HepG2 (cell line): ENCODE measurements around the gene GNRH2. TPM values are rescaled to one million over a fixed set of nuclear protein-coding genes. Genes with fewer than 3 reads are reported as not detected.

Experiments used
- ATAC-seq: fragments of 200-7000 bp; cut with Tn5 transposase; 3 replicates; pipeline ENCODE4 v1.9.1; 2020; ENCODE audit warnings: mild to moderate bottlenecking, moderate library complexity
- BruUV-seq: library from RNA; stranded (reverse); fragments of 400-500 nt; replicated peaks from 2 replicates; lab custom pipeline; 2021; lab: Mats Ljungman, UMichigan
- CTCF ChIA-PET: fragments of 300-600 bp; formaldehyde crosslinking; extraction: SDS; loops from one replicate; lab custom pipeline; 2021; ENCODE audit warnings: low total read pairs, inconsistent platforms, low intra/inter-chr PET ratio; lab: Yijun Ruan, JAX
- POLR2A ChIA-PET: fragments of 350-600 bp; sonication (Branson Sonifier 250); formaldehyde crosslinking; loops from one replicate; lab custom pipeline; 2020; ENCODE audit warnings: antibody characterized with exemption, inconsistent platforms; lab: Yijun Ruan, JAX
- DNase-seq: peaks from one replicate; pipeline ENCODE4 v3.0.0-alpha.2; 2015; ENCODE audit warnings: low spot score
- FAIRE-seq: peaks from 3 replicates; lab custom pipeline; 2011; peaks lifted over from hg19 to GRCh38; lab: Jason Lieb, UNC
- H2AFZ ChIP-seq: one replicate; pipeline ENCODE4 v1.6.1; 2011; ENCODE audit warnings: low read length, inconsistent platforms
- H3K27ac ChIP-seq: fragments of 300-600 bp; 3 replicates; pipeline ENCODE4 v1.8.0; 2011; ENCODE audit warnings: mixed run types, mild to moderate bottlenecking, mixed read lengths, low read length, inconsistent platforms; ENCODE audit not compliant: insufficient read depth; ENCODE audit errors: extremely low read length
- H3K27me3 ChIP-seq, 2 experiments: fragments of 200-600 bp in 1 of 2; 2 replicates in 1 of 2; 3 replicates in 1 of 2; pipeline versions ENCODE4 v1.6.0 to v1.8.0; 2011; ENCODE audit warnings: low read length in 2 of 2, mild to moderate bottlenecking in 2 of 2, moderate library complexity in 2 of 2, inconsistent platforms in 1 of 2; ENCODE audit not compliant: insufficient read depth in 2 of 2, control insufficient read depth in 1 of 2
- H3K36me3 ChIP-seq, 2 experiments: fragments of 200-600 bp in 1 of 2; replicated peaks in 1 of 2; 2 replicates in 1 of 2; 3 replicates in 1 of 2; pipeline versions ENCODE4 v1.5.1 to v1.8.0; 2011; ENCODE audit warnings: low read length in 2 of 2, inconsistent platforms in 1 of 2; ENCODE audit not compliant: insufficient read depth in 2 of 2, control insufficient read depth in 1 of 2
- H3K4me1 ChIP-seq: 2 replicates; pipeline ENCODE4 v1.5.1; 2012; ENCODE audit warnings: low read length, inconsistent platforms; ENCODE audit not compliant: insufficient read depth
- H3K4me2 ChIP-seq: 2 replicates; pipeline ENCODE4 v1.6.0; 2011; ENCODE audit warnings: low read depth, low read length, inconsistent platforms
- H3K4me3 ChIP-seq, 3 experiments: fragments of 200-600 bp in 1 of 3; sonication (generic), shearing (Covaris generic) in 1 of 3; replicated peaks in 1 of 3; 2 replicates each; pipeline ENCODE4 v1.5.1; 2011 to 2016; ENCODE audit warnings: low read length in 3 of 3, inconsistent platforms in 2 of 3, low read depth in 2 of 3, mild to moderate bottlenecking in 2 of 3, control low read depth in 1 of 3, mixed read lengths in 1 of 3; ENCODE audit not compliant: insufficient read depth in 1 of 3
- H3K79me2 ChIP-seq: one replicate; pipeline ENCODE4 v1.6.1; 2011; ENCODE audit warnings: low read length, inconsistent platforms; ENCODE audit not compliant: insufficient read depth
- H3K9ac ChIP-seq: 2 replicates; pipeline ENCODE4 v1.6.0; 2011; ENCODE audit warnings: mild to moderate bottlenecking, low read depth, low read length, inconsistent platforms; ENCODE audit not compliant: insufficient read depth
- H3K9me3 ChIP-seq: 2 replicates; pipeline ENCODE4 v1.5.1; 2012; ENCODE audit warnings: mild to moderate bottlenecking, low read length
- H4K20me1 ChIP-seq: 2 replicates; pipeline ENCODE4 v1.6.0; 2011; ENCODE audit warnings: inconsistent platforms, mild to moderate bottlenecking, low read length, moderate library complexity; ENCODE audit not compliant: insufficient read depth
- KMT2B ChIP-seq: IDR thresholded peaks from 2 replicates; pipeline ENCODE4 v1.6.1; 2016; ENCODE audit warnings: missing genetic modification reagents, missing compliant biosample characterization
- SYNCRIP ChIP-seq: fragments of 200-400 bp; formaldehyde crosslinking; IDR thresholded peaks from 2 replicates; pipeline ENCODE4 v1.6.1; 2018; ENCODE audit warnings: mild to moderate bottlenecking, low read depth, low read length; ENCODE audit not compliant: insufficient read depth
- TFAP4 ChIP-seq: sonication (generic); IDR thresholded peaks from 2 replicates; pipeline ENCODE4 v1.6.1; 2016; ENCODE audit warnings: low read depth, borderline replicate concordance
- TFDP2 ChIP-seq: sonication (generic); formaldehyde crosslinking; IDR thresholded peaks from 2 replicates; pipeline ENCODE4 v1.4.0; 2020; ENCODE audit warnings: missing genetic modification reagents
- ZNF577 ChIP-seq: sonication (generic); formaldehyde crosslinking; IDR thresholded peaks from 2 replicates; pipeline ENCODE4 v1.4.0; 2020; ENCODE audit warnings: mild to moderate bottlenecking, low read depth, missing genetic modification reagents, borderline replicate concordance
- ZNF598 ChIP-seq: sonication (generic); formaldehyde crosslinking; IDR thresholded peaks from 2 replicates; pipeline ENCODE4 v1.5.1; 2020; ENCODE audit warnings: mild to moderate bottlenecking, missing genetic modification reagents, borderline replicate concordance
- ZNF660 ChIP-seq: sonication (generic); formaldehyde crosslinking; IDR thresholded peaks from 2 replicates; pipeline ENCODE4 v1.5.1; 2020; ENCODE audit warnings: mild to moderate bottlenecking, low read depth, missing genetic modification reagents, borderline replicate concordance
- WGBS: methylation state at CpG from one replicate; pipeline ENCODE4 v1.1.6; 2017; ENCODE audit warnings: low lambda C conversion rate; 5-methylcytosine and 5-hydroxymethylcytosine counted together
- in situ Hi-C: cut with HindIII; loops from 2 replicates; pipeline ENCODE4 v1.10.0; 2017; ENCODE audit warnings: low pct_unique_long_range_greater_than_20kb; ENCODE audit not compliant: extremely low pct_ligation_motif_present
- intact Hi-C: fragments of 100-400 bp; cut with micrococcal nuclease; formaldehyde crosslinking; loops from one replicate; pipeline ENCODE4 v1.10.0; 2022; ENCODE audit not compliant: unreplicated experiment
- polyA plus RNA-seq, 8 experiments: library from polyadenylated mRNA; depleted of rRNA in 3 of 8; stranded (reverse) in 7 of 8; unstranded in 1 of 8; fragments of >200 nt; fragmentation: Illumina TruSeq in 4 of 8; extraction: Trizol in 4 of 8; gene quantifications; 2 replicates each; pipeline versions ENCODE4 v1.2.1 to v1.2.3, GENCODE V29; 2011 to 2016; ENCODE audit warnings: low read depth in 4 of 8, missing spikeins in 1 of 8, mixed read lengths in 1 of 8; ENCODE audit not compliant: insufficient read depth in 1 of 8
- total RNA-seq, 5 experiments: library from RNA; depleted of rRNA; stranded (reverse); fragments of >200 nt; fragmentation: Illumina TruSeq; extraction: Trizol; gene quantifications; 2 replicates each; pipeline ENCODE4 v1.2.3, GENCODE V29; 2016; ENCODE audit warnings: low read depth in 1 of 5
- TF ChIP-seq, protein P1 (sequence below): sonication (generic); formaldehyde crosslinking; IDR thresholded peaks from 2 replicates; pipeline ENCODE4 v1.5.0; 2020; ENCODE audit warnings: missing genetic modification reagents, mild to moderate bottlenecking, borderline replicate concordance
- TF ChIP-seq, protein P2 (sequence below): IDR thresholded peaks from 2 replicates; pipeline ENCODE4 v1.6.1; 2016; ENCODE audit warnings: low read depth
- TF ChIP-seq, protein P3 (sequence below): sonication (generic); formaldehyde crosslinking; IDR thresholded peaks from 2 replicates; pipeline ENCODE4 v1.5.1; 2020; ENCODE audit warnings: mild to moderate bottlenecking, missing genetic modification reagents, borderline replicate concordance
- TF ChIP-seq, protein P4 (sequence below): sonication (generic); formaldehyde crosslinking; IDR thresholded peaks from 2 replicates; pipeline ENCODE4 v1.5.0; 2020; ENCODE audit warnings: mild to moderate bottlenecking, missing genetic modification reagents

The GNRH2 gene
- total and polyA plus RNA-seq, 2 of the 13 experiments (the other 11 are each of a cell fraction or from before 2014, with no cell fraction given): 0.28 TPM; not detected in 1

DNA sequence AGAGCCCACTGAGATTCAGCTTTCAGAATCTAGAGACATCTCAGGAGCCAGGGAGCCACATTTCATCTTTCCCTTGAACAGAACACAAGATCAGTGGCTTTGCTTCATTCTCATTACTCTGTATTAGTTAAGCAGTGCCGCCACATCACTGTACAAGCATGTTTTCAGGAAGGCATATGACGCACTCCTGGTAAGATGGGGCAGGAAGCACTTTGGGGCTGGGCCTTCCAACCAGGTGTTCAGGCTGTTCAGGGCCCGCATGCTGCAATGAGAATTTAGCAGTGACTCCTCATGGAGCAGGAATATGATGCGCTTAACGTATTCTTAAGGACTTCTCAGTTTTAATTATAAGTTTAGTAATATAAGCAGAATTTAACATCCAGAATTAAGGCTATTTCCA is 29.7 kb upstream of the GNRH2 start:
- Histone ChIP-seq H3K4me2 (no peak overlapping the region), H3K9ac (no peak overlapping the region), H3K27me3 (no peaks in the 10 kb centered on the region), H3K36me3 (peaks cover 12 to 32% of the 10 kb centered on the region in 2 experiments; a peak in 4 of 5 replicates), H3K4me3 (no peak overlapping the region), H2AFZ (no peak overlapping the region), H3K4me1 (no peaks in the 10 kb centered on the region), H4K20me1 (no peaks in the 10 kb centered on the region), H3K27ac (no peak overlapping the region), H3K79me2 (no peaks in the 10 kb centered on the region), H3K9me3 (no peaks in the 10 kb centered on the region)
- intact Hi-C loops: no loop called here
- ATAC-seq (no peak; the same call in 2 of the 3 replicates), FAIRE-seq (no peak), DNase-seq (no peak)
- in situ Hi-C loops: no loop called here
- 96% methylated on average over 5 of the region's 5 CpGs for WGBS
- BruUV-seq: no TSS peak
- POLR2A ChIA-PET: no interaction called here
- CTCF ChIA-PET: no interaction called here
- TF ChIP-seq SYNCRIP (no peak), TFAP4 (no peak), ZNF577 (CRISPR knock-in tag) (no peak), ZNF660 (CRISPR knock-in tag) (no peak), ZNF598 (CRISPR knock-in tag) (no peak), KMT2B (CRISPR knock-in tag) (no peak), TFDP2 (CRISPR knock-in tag) (no peak)
- TF ChIP-seq, protein P1, sequence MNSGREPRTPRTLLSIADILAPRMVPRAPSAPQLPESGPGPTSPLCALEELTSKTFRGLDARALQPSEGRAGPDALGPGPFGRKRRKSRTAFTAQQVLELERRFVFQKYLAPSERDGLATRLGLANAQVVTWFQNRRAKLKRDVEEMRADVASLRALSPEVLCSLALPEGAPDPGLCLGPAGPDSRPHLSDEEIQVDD (CRISPR knock-in tag): no peak
- TF ChIP-seq, protein P2, sequence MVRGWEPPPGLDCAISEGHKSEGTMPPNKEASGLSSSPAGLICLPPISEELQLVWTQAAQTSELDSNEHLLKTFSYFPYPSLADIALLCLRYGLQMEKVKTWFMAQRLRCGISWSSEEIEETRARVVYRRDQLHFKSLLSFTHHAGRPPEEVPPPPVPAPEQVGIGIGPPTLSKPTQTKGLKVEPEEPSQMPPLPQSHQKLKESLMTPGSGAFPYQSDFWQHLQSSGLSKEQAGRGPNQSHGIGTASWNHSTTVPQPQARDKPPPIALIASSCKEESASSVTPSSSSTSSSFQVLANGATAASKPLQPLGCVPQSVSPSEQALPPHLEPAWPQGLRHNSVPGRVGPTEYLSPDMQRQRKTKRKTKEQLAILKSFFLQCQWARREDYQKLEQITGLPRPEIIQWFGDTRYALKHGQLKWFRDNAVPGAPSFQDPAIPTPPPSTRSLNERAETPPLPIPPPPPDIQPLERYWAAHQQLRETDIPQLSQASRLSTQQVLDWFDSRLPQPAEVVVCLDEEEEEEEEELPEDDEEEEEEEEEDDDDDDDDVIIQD (CRISPR knock-in tag): no peak
- TF ChIP-seq, protein P3, sequence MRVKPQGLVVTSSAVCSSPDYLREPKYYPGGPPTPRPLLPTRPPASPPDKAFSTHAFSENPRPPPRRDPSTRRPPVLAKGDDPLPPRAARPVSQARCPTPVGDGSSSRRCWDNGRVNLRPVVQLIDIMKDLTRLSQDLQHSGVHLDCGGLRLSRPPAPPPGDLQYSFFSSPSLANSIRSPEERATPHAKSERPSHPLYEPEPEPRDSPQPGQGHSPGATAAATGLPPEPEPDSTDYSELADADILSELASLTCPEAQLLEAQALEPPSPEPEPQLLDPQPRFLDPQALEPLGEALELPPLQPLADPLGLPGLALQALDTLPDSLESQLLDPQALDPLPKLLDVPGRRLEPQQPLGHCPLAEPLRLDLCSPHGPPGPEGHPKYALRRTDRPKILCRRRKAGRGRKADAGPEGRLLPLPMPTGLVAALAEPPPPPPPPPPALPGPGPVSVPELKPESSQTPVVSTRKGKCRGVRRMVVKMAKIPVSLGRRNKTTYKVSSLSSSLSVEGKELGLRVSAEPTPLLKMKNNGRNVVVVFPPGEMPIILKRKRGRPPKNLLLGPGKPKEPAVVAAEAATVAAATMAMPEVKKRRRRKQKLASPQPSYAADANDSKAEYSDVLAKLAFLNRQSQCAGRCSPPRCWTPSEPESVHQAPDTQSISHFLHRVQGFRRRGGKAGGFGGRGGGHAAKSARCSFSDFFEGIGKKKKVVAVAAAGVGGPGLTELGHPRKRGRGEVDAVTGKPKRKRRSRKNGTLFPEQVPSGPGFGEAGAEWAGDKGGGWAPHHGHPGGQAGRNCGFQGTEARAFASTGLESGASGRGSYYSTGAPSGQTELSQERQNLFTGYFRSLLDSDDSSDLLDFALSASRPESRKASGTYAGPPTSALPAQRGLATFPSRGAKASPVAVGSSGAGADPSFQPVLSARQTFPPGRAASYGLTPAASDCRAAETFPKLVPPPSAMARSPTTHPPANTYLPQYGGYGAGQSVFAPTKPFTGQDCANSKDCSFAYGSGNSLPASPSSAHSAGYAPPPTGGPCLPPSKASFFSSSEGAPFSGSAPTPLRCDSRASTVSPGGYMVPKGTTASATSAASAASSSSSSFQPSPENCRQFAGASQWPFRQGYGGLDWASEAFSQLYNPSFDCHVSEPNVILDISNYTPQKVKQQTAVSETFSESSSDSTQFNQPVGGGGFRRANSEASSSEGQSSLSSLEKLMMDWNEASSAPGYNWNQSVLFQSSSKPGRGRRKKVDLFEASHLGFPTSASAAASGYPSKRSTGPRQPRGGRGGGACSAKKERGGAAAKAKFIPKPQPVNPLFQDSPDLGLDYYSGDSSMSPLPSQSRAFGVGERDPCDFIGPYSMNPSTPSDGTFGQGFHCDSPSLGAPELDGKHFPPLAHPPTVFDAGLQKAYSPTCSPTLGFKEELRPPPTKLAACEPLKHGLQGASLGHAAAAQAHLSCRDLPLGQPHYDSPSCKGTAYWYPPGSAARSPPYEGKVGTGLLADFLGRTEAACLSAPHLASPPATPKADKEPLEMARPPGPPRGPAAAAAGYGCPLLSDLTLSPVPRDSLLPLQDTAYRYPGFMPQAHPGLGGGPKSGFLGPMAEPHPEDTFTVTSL (CRISPR knock-in tag): no peak
- TF ChIP-seq, protein P4, sequence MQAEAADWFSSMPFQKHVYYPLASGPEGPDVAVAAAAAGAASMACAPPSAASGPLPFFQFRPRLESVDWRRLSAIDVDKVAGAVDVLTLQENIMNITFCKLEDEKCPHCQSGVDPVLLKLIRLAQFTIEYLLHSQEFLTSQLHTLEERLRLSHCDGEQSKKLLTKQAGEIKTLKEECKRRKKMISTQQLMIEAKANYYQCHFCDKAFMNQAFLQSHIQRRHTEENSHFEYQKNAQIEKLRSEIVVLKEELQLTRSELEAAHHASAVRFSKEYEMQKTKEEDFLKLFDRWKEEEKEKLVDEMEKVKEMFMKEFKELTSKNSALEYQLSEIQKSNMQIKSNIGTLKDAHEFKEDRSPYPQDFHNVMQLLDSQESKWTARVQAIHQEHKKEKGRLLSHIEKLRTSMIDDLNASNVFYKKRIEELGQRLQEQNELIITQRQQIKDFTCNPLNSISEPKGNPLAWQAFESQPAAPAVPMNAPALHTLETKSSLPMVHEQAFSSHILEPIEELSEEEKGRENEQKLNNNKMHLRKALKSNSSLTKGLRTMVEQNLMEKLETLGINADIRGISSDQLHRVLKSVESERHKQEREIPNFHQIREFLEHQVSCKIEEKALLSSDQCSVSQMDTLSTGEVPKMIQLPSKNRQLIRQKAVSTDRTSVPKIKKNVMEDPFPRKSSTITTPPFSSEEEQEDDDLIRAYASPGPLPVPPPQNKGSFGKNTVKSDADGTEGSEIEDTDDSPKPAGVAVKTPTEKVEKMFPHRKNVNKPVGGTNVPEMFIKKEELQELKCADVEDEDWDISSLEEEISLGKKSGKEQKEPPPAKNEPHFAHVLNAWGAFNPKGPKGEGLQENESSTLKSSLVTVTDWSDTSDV (CRISPR knock-in tag): no peak
